ENCODE results near the gene MAPK12. TPM values are rescaled to one million over a fixed set of nuclear protein-coding genes. Genes with fewer than 3 reads are reported as not detected.

Gene MAPK12
- total RNA-seq, result 10 to 100 TPM in 1 of 2 donors, 1 to 10 TPM in 1; 9.2 to 22.9 TPM
- polyA plus RNA-seq, result 10 to 100 TPM in 1 of 2 donors, 1 to 10 TPM in 1; 1.6 to 19.0 TPM
- long read RNA-seq, donor 1, partial matches to known transcripts, result 4 of 13 reads
- long read RNA-seq, donor 1, other reads (novel, unspliced or antisense), result 9 of 13 reads
- long read RNA-seq, donor 2, transcript MAPK12-201 (12 exons, 1,918 nt), result major isoform, 11 of 22 reads
- long read RNA-seq, donor 2, partial matches to known transcripts, result 5 of 22 reads
- long read RNA-seq, donor 2, other reads (novel, unspliced or antisense), result 6 of 22 reads

DNA sequence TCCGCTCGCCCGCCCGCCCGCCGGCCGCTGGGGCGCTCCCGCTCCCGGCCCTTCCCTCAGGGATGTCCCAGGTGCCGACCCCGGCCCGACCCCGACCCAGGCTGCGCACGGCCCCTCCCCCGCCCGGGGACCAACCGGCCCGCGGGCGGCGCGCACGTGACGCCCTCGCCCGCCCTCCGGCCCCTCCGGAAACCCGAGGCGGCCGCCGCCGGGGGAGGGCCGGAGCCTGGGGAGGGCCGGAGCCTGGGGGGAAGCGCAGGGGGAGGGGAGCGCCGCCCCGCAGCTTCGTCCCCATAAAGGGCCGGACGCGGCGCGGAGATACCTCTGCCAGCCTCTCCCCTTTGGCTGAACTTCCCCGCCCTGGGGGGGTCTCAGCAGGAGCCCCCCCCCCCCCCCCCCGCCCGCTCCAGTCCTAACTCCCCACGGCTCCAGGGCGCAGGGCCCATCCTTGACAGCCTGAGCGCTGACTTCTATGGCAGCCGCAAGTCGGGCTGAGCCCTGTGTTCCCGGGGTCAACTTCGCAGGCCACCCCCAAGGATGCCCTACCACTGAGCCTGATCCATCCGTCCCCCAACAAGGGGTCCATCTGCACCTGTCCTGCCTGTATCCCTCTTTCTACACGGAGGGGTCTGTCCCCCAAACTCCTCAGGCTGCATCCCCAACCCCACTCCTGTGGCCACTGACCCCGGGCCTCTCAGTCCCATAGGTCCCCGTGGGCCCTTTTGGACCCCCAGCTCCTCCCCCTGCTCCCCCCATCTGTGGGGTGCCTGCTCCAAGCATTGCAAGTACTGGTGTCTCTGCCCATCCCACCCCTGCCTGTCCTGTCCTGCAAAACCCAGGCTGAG, at the start of gene MAPK12:
TSS of gene MAPK12 (minus strand) at position 69 of the 845 bp plus-strand sequence. CDS start 174 bp downstream, outside the sequence.
- WGBS, 2 donors, result 5 to 11% methylated on average over 31 to 60 of the region's 61 CpGs
- intact Hi-C loops (cut with DNase I), result no loop called here
- Histone ChIP-seq H3K27ac (ENCODE audit: low read depth in 1 of 2, low read length in 2 of 2) (no peak within 1 kb of the TSS), H3K36me3 (ENCODE audit: control insufficient read depth in 1 of 2, insufficient read depth in 2 of 2, low read length in 1 of 2) (no peaks in the 10 kb centered on the region), H3K9me3 (ENCODE audit: control insufficient read depth, low read length) (no peaks in the 10 kb centered on the region), H3K4me3 (ENCODE audit: low read length in 2 of 2) (peak within 1 kb of the TSS; percentile 23 to 46), H3K4me1 (ENCODE audit: control insufficient read depth in 1 of 2, insufficient read depth in 2 of 2, low read length in 2 of 2) (no peaks in the 10 kb centered on the region), H3K27me3 (ENCODE audit: control insufficient read depth in 1 of 2, insufficient read depth in 2 of 2, low read length in 1 of 2) (no peaks in the 10 kb centered on the region)
- DNase-seq (no peak), ATAC-seq (ENCODE audit: low FRiP score) (no peak)

DNA sequence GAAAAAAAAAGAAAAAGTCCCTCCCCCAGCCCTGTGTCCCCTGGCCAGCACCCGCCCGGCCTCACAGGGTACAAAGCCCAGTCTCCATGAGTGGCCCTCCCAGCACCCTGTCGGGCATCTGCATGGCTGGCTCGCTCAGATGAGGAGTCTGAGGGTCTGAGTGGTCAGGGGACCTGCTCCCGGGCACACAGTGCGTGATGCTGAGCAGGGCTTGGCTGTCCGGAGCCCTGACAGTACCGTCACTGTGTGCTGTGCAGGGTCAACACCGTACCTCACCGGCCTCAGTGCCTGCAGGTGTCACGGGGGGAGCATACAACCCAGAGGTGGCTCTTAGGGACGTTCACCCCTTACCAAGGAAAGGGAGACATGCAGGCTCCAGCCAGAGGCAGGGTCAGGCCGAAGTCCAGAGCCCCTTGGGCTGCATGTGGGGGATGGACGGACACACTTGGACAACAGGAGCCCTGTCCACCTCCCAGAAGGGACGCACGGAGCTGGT, 49.5 kb upstream of the MAPK12 start:
- no peaks in the 10 kb centered on the region for H3K4me1 ChIP-seq (ENCODE audit: control insufficient read depth in 1 of 2, insufficient read depth in 2 of 2, low read length in 2 of 2)
- WGBS, 2 donors, result 91 to 92% methylated on average over 16 of the region's 16 CpGs
- H3K27me3 ChIP-seq (ENCODE audit: control insufficient read depth in 1 of 2, insufficient read depth in 2 of 2, low read length in 1 of 2), result no peaks in the 10 kb centered on the region
- ATAC-seq (ENCODE audit: low FRiP score), result no peak
- intact Hi-C loops (cut with DNase I), result no loop called here
- DNase-seq, result no peak
- no peak overlapping the region for H3K27ac ChIP-seq (ENCODE audit: low read depth in 1 of 2, low read length in 2 of 2)
- H3K4me3 ChIP-seq (ENCODE audit: low read length in 2 of 2), result no peak overlapping the region
- H3K36me3 ChIP-seq (ENCODE audit: control insufficient read depth in 1 of 2, insufficient read depth in 2 of 2, low read length in 1 of 2), result no peaks in the 10 kb centered on the region
- H3K9me3 ChIP-seq (ENCODE audit: control insufficient read depth, low read length), result no peaks in the 10 kb centered on the region

DNA sequence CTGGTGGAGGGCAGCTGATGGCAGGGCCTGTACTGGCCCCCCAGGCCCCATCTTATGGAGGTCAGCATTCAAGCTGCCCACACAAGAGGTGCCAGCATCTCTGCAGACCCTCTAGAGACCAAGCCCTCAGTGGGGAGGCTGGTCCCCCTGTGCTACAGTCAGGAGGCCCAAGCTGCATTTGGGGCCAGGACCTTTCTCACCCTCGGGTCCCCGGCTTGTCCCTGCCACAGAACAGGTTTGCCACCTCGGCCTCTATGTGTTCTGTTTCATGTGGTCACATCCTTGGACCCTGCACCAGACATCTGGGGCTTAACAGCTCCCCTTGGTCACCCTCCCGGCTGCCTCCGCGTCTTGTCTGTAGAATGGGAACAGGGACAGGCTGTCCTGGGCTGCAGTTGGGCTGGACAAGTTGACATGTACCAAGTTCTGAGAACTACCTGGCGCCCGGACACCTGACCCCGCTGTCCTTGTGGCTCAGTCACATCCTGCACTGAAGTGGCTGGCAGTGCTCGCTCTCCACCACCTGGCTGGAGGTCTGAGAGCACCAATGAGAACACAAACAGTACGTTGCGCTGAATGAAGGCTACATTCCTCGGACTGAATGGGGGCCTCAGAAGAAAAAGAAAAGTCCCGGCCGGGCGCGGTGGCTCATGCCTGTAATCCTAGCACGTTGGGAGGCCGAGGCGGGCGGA, 48.7 kb upstream of the MAPK12 start:
- Histone ChIP-seq H3K4me3 (ENCODE audit: low read length in 2 of 2) (no peak overlapping the region), H3K4me1 (ENCODE audit: control insufficient read depth in 1 of 2, insufficient read depth in 2 of 2, low read length in 2 of 2) (no peaks in the 10 kb centered on the region), H3K27me3 (ENCODE audit: control insufficient read depth in 1 of 2, insufficient read depth in 2 of 2, low read length in 1 of 2) (no peaks in the 10 kb centered on the region), H3K9me3 (ENCODE audit: control insufficient read depth, low read length) (no peaks in the 10 kb centered on the region), H3K36me3 (ENCODE audit: control insufficient read depth in 1 of 2, insufficient read depth in 2 of 2, low read length in 1 of 2) (no peaks in the 10 kb centered on the region), H3K27ac (ENCODE audit: low read depth in 1 of 2, low read length in 2 of 2) (no peak overlapping the region)
- 93% methylated on average over 19 to 21 of the region's 21 CpGs for WGBS, 2 donors
- peak in 1 of 2 donors; percentile 73 for DNase-seq
- ATAC-seq (ENCODE audit: low FRiP score), result no peak
- intact Hi-C loops (cut with DNase I), result no loop called here

DNA sequence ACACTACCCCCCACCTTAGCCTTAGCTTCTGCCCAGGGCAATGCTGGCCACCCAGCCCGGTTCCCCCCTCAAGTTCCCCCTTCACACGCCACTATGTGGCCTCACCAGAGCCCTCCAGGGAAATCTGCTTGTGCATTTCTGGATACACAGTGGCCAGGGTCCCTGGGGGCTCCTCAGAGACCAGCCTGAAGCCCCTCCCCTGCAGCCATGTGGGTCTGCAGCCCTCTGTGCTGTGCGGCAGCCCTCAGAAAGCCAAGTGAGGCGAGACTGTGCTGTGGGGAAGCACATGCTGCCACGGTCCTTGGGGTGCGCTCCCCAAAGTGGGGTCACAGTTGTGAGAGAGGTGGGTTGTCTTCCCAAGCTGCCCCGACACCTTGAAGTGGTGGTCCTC, 48.1 kb upstream of the MAPK12 start:
- no peak for ATAC-seq (ENCODE audit: low FRiP score)
- H3K27ac ChIP-seq (ENCODE audit: low read depth in 1 of 2, low read length in 2 of 2), result no peak overlapping the region
- H3K9me3 ChIP-seq (ENCODE audit: control insufficient read depth, low read length), result no peaks in the 10 kb centered on the region
- intact Hi-C loops (cut with DNase I), result no loop called here
- H3K27me3 ChIP-seq (ENCODE audit: control insufficient read depth in 1 of 2, insufficient read depth in 2 of 2, low read length in 1 of 2), result no peaks in the 10 kb centered on the region
- 81 to 82% methylated on average over 7 of the region's 7 CpGs for WGBS, 2 donors
- no peak for DNase-seq
- H3K4me1 ChIP-seq (ENCODE audit: control insufficient read depth in 1 of 2, insufficient read depth in 2 of 2, low read length in 2 of 2), result no peaks in the 10 kb centered on the region
- no peak overlapping the region for H3K4me3 ChIP-seq (ENCODE audit: low read length in 2 of 2)
- no peaks in the 10 kb centered on the region for H3K36me3 ChIP-seq (ENCODE audit: control insufficient read depth in 1 of 2, insufficient read depth in 2 of 2, low read length in 1 of 2)

DNA sequence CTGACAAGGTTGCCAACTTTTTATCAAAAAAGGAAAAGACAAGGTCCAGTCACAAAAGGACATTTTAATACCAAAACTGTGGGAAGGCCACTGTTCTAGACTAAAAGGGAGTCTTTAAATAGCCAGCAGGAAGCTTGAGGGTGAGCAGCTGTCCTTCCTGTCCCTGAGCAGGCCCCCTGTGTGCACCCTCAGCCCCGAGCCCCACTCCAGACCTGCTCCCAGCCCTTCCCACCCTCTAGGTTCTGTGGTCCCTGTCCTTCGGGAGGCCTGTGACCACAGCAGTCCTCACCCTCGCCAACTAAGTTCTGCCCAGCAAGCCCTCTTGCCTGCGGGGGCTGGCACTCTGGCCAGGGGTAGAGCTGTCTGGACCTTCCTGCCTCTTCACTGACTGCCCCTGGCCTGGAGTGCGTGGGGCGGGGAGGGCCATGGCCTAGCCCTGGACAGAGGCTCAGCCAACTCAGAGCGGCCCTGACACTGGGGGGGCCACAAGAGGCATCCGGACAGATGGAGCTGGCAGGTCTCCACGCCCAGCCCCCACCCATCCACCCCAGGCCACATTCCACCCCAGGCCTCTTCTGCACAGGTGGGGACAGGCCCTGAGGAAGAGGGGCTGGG, 47.6 kb upstream of the MAPK12 start:
- H3K36me3 ChIP-seq (ENCODE audit: control insufficient read depth in 1 of 2, insufficient read depth in 2 of 2, low read length in 1 of 2), result no peaks in the 10 kb centered on the region
- no peak overlapping the region for H3K4me3 ChIP-seq (ENCODE audit: low read length in 2 of 2)
- H3K27ac ChIP-seq (ENCODE audit: low read depth in 1 of 2, low read length in 2 of 2), result no peak overlapping the region
- intact Hi-C loops (cut with DNase I), result no loop called here
- H3K9me3 ChIP-seq (ENCODE audit: control insufficient read depth, low read length), result no peaks in the 10 kb centered on the region
- peaks cover 0 to 4% of the 10 kb centered on the region in 2 donors for H3K4me1 ChIP-seq (ENCODE audit: control insufficient read depth in 1 of 2, insufficient read depth in 2 of 2, low read length in 2 of 2)
- H3K27me3 ChIP-seq (ENCODE audit: control insufficient read depth in 1 of 2, insufficient read depth in 2 of 2, low read length in 1 of 2), result no peaks in the 10 kb centered on the region
- no peak for ATAC-seq (ENCODE audit: low FRiP score)
- 56 to 60% methylated on average over 9 of the region's 9 CpGs for WGBS, 2 donors
- DNase-seq, result no peak

DNA sequence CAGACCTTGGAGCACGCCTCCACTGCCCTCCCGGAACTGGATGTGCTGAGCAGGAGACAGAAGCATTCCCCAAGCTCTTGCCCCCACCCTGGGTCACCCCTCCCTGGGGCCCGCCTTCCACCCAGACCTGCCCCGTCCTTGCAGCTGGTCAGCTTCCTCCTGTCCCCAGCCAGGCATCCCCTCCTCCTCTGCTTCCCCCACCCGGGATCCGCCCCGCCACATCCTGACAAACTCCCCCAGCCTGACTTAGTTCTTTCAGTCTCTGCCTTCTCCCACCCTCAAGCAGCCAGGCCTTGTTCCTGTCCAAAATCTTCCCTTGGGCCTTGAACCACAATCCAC, 47.1 kb upstream of the MAPK12 start:
- no peaks in the 10 kb centered on the region for H3K9me3 ChIP-seq (ENCODE audit: control insufficient read depth, low read length)
- no peak overlapping the region for H3K4me3 ChIP-seq (ENCODE audit: low read length in 2 of 2)
- peak; percentile 11 for ATAC-seq (ENCODE audit: low FRiP score)
- no peak overlapping the region for H3K27ac ChIP-seq (ENCODE audit: low read depth in 1 of 2, low read length in 2 of 2)
- no peaks in the 10 kb centered on the region for H3K36me3 ChIP-seq (ENCODE audit: control insufficient read depth in 1 of 2, insufficient read depth in 2 of 2, low read length in 1 of 2)
- WGBS, 2 donors, result 35 to 44% methylated on average over 7 of the region's 7 CpGs
- intact Hi-C loops (cut with DNase I), result no loop called here
- peak in 1 of 2 donors; percentile 92 for DNase-seq
- peaks cover 0 to 5% of the 10 kb centered on the region in 2 donors for H3K4me1 ChIP-seq (ENCODE audit: control insufficient read depth in 1 of 2, insufficient read depth in 2 of 2, low read length in 2 of 2)
- no peaks in the 10 kb centered on the region for H3K27me3 ChIP-seq (ENCODE audit: control insufficient read depth in 1 of 2, insufficient read depth in 2 of 2, low read length in 1 of 2)

DNA sequence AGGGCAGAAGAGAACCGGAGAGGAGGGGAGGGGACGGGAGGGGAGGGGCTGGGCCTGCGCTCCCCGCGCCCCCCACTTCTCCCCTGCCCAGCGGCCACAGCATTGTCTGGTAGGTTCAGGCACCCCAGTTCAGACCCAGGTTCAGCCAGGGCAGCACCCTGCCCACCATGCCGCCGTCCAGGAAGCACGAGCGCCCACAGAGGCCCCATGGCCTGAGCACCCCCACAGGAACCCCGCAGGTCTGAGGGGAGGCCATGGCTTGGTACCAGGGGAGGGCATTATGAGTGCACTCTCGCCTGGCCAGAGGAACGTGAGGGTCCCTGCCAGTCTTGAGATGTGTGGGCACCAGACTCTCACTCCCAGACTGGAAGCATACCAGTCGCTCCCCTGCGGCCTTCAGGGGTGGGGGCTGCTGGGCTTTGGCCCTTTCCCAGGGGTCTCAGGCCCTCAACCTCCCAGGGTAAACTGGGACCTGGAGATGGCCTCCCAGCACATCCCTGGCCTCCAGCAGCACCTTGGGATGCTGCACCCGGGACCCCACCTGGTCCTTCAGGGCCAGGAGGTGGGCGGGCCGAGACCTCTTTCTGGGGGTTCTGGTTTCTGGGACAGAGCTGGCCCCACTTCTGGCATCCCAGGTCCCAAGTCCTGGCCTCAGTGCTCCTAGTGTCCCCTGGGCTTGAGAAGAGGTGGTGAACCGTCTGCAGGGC, 46.6 kb upstream of the MAPK12 start:
- H3K4me3 ChIP-seq (ENCODE audit: low read length in 2 of 2), result no peak overlapping the region
- 42 to 60% methylated on average over 13 to 19 of the region's 19 CpGs for WGBS, 2 donors
- H3K4me1 ChIP-seq (ENCODE audit: control insufficient read depth in 1 of 2, insufficient read depth in 2 of 2, low read length in 2 of 2), result peaks cover 0 to 5% of the 10 kb centered on the region in 2 donors
- H3K27me3 ChIP-seq (ENCODE audit: control insufficient read depth in 1 of 2, insufficient read depth in 2 of 2, low read length in 1 of 2), result no peaks in the 10 kb centered on the region
- intact Hi-C loops (cut with DNase I), result no loop called here
- no peak for DNase-seq
- peak overlapping the region in 1 of 2 donors; percentile 10 for H3K27ac ChIP-seq (ENCODE audit: low read depth in 1 of 2, low read length in 2 of 2)
- no peak for ATAC-seq (ENCODE audit: low FRiP score)
- no peaks in the 10 kb centered on the region for H3K9me3 ChIP-seq (ENCODE audit: control insufficient read depth, low read length)
- no peaks in the 10 kb centered on the region for H3K36me3 ChIP-seq (ENCODE audit: control insufficient read depth in 1 of 2, insufficient read depth in 2 of 2, low read length in 1 of 2)
